Measurements from ENCODE around the gene CCNY.

Gene CCNY

GRCh38 chr10:35425595-35425994 lies 89.3 kb downstream of the CCNY start:
- H3K4me3 ChIP-seq (ENCODE audit: low read length in 2 of 2) = no peak overlapping the region
- no CpG with 5 or more reads among the region's 1 CpG for WGBS, 2 donors (ENCODE audit: extremely low coverage in 2 of 2, insufficient read length in 2 of 2, insufficient replicate concordance in 1 of 2)
- H2BK12ac ChIP-seq (ENCODE audit: low read length) = no peak overlapping the region
- no peak overlapping the region for H2BK120ac ChIP-seq (ENCODE audit: low read depth, low read length)
- H3K36me3 ChIP-seq (replicated peaks in 1 of 2; ENCODE audit: control insufficient read depth in 2 of 2, insufficient read depth in 2 of 2, low read length in 2 of 2) = peaks cover 0 to 2% of the 10 kb centered on the region in 2 donors
- no peak overlapping the region for H3K4ac ChIP-seq (ENCODE audit: low read length)
- no peak overlapping the region for H3K23ac ChIP-seq (ENCODE audit: low read depth, low read length, poor library complexity)
- H3K27me3 ChIP-seq (ENCODE audit: control insufficient read depth in 3 of 3, insufficient read depth in 3 of 3, low read depth in 1 of 3, low read length in 3 of 3) = no peaks in the 10 kb centered on the region
- H3K4me2 ChIP-seq (ENCODE audit: insufficient read depth, low read length, poor library complexity, severe bottlenecking) = no peak overlapping the region
- no peak overlapping the region for H2AFZ ChIP-seq (ENCODE audit: low read length)
- H3K18ac ChIP-seq (ENCODE audit: low read length) = no peak overlapping the region
- no peaks in the 10 kb centered on the region for H3K9me3 ChIP-seq (replicated peaks in 1 of 2; ENCODE audit: control insufficient read depth in 2 of 2, insufficient read depth in 1 of 2, low read depth in 1 of 2, low read length in 2 of 2)
- no peak overlapping the region for H2BK5ac ChIP-seq (ENCODE audit: low read length)
- no peak overlapping the region for H2AK5ac ChIP-seq (ENCODE audit: low read depth, low read length)
- no peak overlapping the region for H3K27ac ChIP-seq (replicated peaks; ENCODE audit: low read length)
- H3K4me1 ChIP-seq (ENCODE audit: control insufficient read depth in 2 of 2, insufficient read depth in 1 of 2, low read depth in 1 of 2, low read length in 2 of 2) = peaks cover 24 to 55% of the 10 kb centered on the region in 2 donors
- no peak overlapping the region for H3K14ac ChIP-seq (ENCODE audit: low read length)
- H2BK15ac ChIP-seq (ENCODE audit: low read length) = no peak overlapping the region
- peaks cover 7% of the 10 kb centered on the region for H3K79me1 ChIP-seq (ENCODE audit: low read depth, low read length)
- H4K8ac ChIP-seq (ENCODE audit: low read depth, low read length) = no peak overlapping the region
- DNase-seq (ENCODE audit: low spot score) = no peak
- no peak overlapping the region for H3K9ac ChIP-seq (ENCODE audit: low read depth, low read length, poor library complexity)
- no peak overlapping the region for H4K91ac ChIP-seq (ENCODE audit: low read depth, low read length, poor library complexity)

DNA sequence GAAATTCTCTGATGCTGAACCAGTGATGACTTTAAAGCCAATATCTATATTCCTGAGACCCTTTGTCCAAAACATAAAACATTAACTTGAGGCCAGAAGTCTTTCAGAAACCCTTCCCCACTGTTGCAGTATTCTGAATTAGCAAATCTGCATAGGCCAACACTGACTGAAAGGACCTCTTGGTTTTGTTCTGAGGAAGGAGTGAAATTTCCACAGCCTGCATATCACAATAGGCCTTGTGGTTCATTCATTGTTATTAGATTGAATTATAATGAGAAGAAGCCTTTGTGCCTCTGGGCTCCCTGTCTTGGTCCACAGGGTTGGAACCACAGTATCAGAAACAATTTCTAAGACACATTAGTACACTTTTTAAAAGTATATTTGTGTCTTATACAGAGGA lies 90.3 kb downstream of the CCNY start:
- Histone ChIP-seq H2BK5ac (ENCODE audit: low read length) (no peak overlapping the region), H3K27ac (replicated peaks; ENCODE audit: low read length) (no peak overlapping the region), H3K4me3 (ENCODE audit: low read length in 2 of 2) (no peak overlapping the region), H3K4me1 (ENCODE audit: control insufficient read depth in 2 of 2, insufficient read depth in 1 of 2, low read depth in 1 of 2, low read length in 2 of 2) (peaks cover 17 to 48% of the 10 kb centered on the region in 2 donors), H3K27me3 (ENCODE audit: control insufficient read depth in 3 of 3, insufficient read depth in 3 of 3, low read depth in 1 of 3, low read length in 3 of 3) (no peaks in the 10 kb centered on the region), H3K79me1 (ENCODE audit: low read depth, low read length) (peaks cover 7% of the 10 kb centered on the region), H2AFZ (ENCODE audit: low read length) (no peak overlapping the region), H2AK5ac (ENCODE audit: low read depth, low read length) (no peak overlapping the region), H4K91ac (ENCODE audit: low read depth, low read length, poor library complexity) (no peak overlapping the region), H3K4ac (ENCODE audit: low read length) (no peak overlapping the region), H2BK12ac (ENCODE audit: low read length) (no peak overlapping the region), H2BK15ac (ENCODE audit: low read length) (no peak overlapping the region), H3K9me3 (replicated peaks in 1 of 2; ENCODE audit: control insufficient read depth in 2 of 2, insufficient read depth in 1 of 2, low read depth in 1 of 2, low read length in 2 of 2) (no peaks in the 10 kb centered on the region), H3K9ac (ENCODE audit: low read depth, low read length, poor library complexity) (no peak overlapping the region), H3K36me3 (replicated peaks in 1 of 2; ENCODE audit: control insufficient read depth in 2 of 2, insufficient read depth in 2 of 2, low read length in 2 of 2) (peaks cover 0 to 2% of the 10 kb centered on the region in 2 donors), H3K4me2 (ENCODE audit: insufficient read depth, low read length, poor library complexity, severe bottlenecking) (no peak overlapping the region), H4K8ac (ENCODE audit: low read depth, low read length) (no peak overlapping the region), H3K18ac (ENCODE audit: low read length) (no peak overlapping the region), H3K23ac (ENCODE audit: low read depth, low read length, poor library complexity) (no peak overlapping the region), H2BK120ac (ENCODE audit: low read depth, low read length) (no peak overlapping the region), H3K14ac (ENCODE audit: low read length) (no peak overlapping the region)
- no peak for DNase-seq (ENCODE audit: low spot score)

DNA sequence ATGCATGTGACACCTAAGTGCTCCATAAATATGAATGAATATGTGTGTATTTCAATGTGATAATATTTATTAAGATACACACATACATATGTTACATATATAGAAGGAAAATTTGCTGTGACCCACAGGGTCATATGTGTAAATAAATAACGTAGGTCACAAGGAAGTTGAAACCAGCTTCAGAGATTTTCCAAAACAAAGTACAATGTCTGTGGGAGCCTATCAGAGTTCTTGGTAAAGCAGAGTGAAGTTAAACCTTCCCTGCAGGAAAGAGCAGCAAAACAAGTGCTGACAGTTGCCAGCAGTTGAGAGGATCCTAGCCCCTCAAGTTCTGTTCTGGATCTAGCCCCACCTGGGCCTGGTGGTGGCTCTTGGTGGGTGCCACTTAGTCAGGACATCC lies 91.2 kb downstream of the CCNY start:
- Histone ChIP-seq H3K18ac (ENCODE audit: low read length) (no peak overlapping the region), H2BK5ac (ENCODE audit: low read length) (no peak overlapping the region), H3K9me3 (replicated peaks in 1 of 2; ENCODE audit: control insufficient read depth in 2 of 2, insufficient read depth in 1 of 2, low read depth in 1 of 2, low read length in 2 of 2) (no peaks in the 10 kb centered on the region), H3K27me3 (ENCODE audit: control insufficient read depth in 3 of 3, insufficient read depth in 3 of 3, low read depth in 1 of 3, low read length in 3 of 3) (no peaks in the 10 kb centered on the region), H3K14ac (ENCODE audit: low read length) (no peak overlapping the region), H3K27ac (replicated peaks; ENCODE audit: low read length) (no peak overlapping the region), H2AFZ (ENCODE audit: low read length) (no peak overlapping the region), H2BK120ac (ENCODE audit: low read depth, low read length) (no peak overlapping the region), H3K36me3 (replicated peaks in 1 of 2; ENCODE audit: control insufficient read depth in 2 of 2, insufficient read depth in 2 of 2, low read length in 2 of 2) (peaks cover 0 to 2% of the 10 kb centered on the region in 2 donors), H4K91ac (ENCODE audit: low read depth, low read length, poor library complexity) (no peak overlapping the region), H3K79me1 (ENCODE audit: low read depth, low read length) (peaks cover 7% of the 10 kb centered on the region), H2BK15ac (ENCODE audit: low read length) (no peak overlapping the region), H3K9ac (ENCODE audit: low read depth, low read length, poor library complexity) (no peak overlapping the region), H4K8ac (ENCODE audit: low read depth, low read length) (no peak overlapping the region), H3K4me1 (ENCODE audit: control insufficient read depth in 2 of 2, insufficient read depth in 1 of 2, low read depth in 1 of 2, low read length in 2 of 2) (peaks cover 14 to 40% of the 10 kb centered on the region in 2 donors), H3K4me3 (ENCODE audit: low read length in 2 of 2) (no peak overlapping the region), H2AK5ac (ENCODE audit: low read depth, low read length) (no peak overlapping the region), H3K23ac (ENCODE audit: low read depth, low read length, poor library complexity) (no peak overlapping the region), H3K4me2 (ENCODE audit: insufficient read depth, low read length, poor library complexity, severe bottlenecking) (no peak overlapping the region), H2BK12ac (ENCODE audit: low read length) (no peak overlapping the region), H3K4ac (ENCODE audit: low read length) (no peak overlapping the region)
- no peak for DNase-seq (ENCODE audit: low spot score)
- no CpG with 5 or more reads among the region's 1 CpG for WGBS, 2 donors (ENCODE audit: extremely low coverage in 2 of 2, insufficient read length in 2 of 2, insufficient replicate concordance in 1 of 2)

GRCh38 chr10:35428521-35428920 lies 92.2 kb downstream of the CCNY start:
- H2BK5ac ChIP-seq (ENCODE audit: low read length) = no peak overlapping the region
- H3K9me3 ChIP-seq (replicated peaks in 1 of 2; ENCODE audit: control insufficient read depth in 2 of 2, insufficient read depth in 1 of 2, low read depth in 1 of 2, low read length in 2 of 2) = no peaks in the 10 kb centered on the region
- H3K4me3 ChIP-seq (ENCODE audit: low read length in 2 of 2) = no peak overlapping the region
- H2BK120ac ChIP-seq (ENCODE audit: low read depth, low read length) = no peak overlapping the region
- no peak overlapping the region for H2AFZ ChIP-seq (ENCODE audit: low read length)
- H3K27me3 ChIP-seq (ENCODE audit: control insufficient read depth in 3 of 3, insufficient read depth in 3 of 3, low read depth in 1 of 3, low read length in 3 of 3) = no peaks in the 10 kb centered on the region
- H3K9ac ChIP-seq (ENCODE audit: low read depth, low read length, poor library complexity) = no peak overlapping the region
- H3K23ac ChIP-seq (ENCODE audit: low read depth, low read length, poor library complexity) = no peak overlapping the region
- H3K4me2 ChIP-seq (ENCODE audit: insufficient read depth, low read length, poor library complexity, severe bottlenecking) = no peak overlapping the region
- no peak overlapping the region for H4K91ac ChIP-seq (ENCODE audit: low read depth, low read length, poor library complexity)
- H3K27ac ChIP-seq (replicated peaks; ENCODE audit: low read length) = no peak overlapping the region
- no peak overlapping the region for H2BK15ac ChIP-seq (ENCODE audit: low read length)
- H3K36me3 ChIP-seq (replicated peaks in 1 of 2; ENCODE audit: control insufficient read depth in 2 of 2, insufficient read depth in 2 of 2, low read length in 2 of 2) = peaks cover 0 to 2% of the 10 kb centered on the region in 2 donors
- H4K8ac ChIP-seq (ENCODE audit: low read depth, low read length) = no peak overlapping the region
- peak overlapping the region; percentile 15 for H3K18ac ChIP-seq (ENCODE audit: low read length)
- no peak overlapping the region for H3K14ac ChIP-seq (ENCODE audit: low read length)
- H2AK5ac ChIP-seq (ENCODE audit: low read depth, low read length) = no peak overlapping the region
- H3K4ac ChIP-seq (ENCODE audit: low read length) = no peak overlapping the region
- peaks cover 12 to 32% of the 10 kb centered on the region in 2 donors for H3K4me1 ChIP-seq (ENCODE audit: control insufficient read depth in 2 of 2, insufficient read depth in 1 of 2, low read depth in 1 of 2, low read length in 2 of 2)
- DNase-seq (ENCODE audit: low spot score) = no peak
- no CpG with 5 or more reads among the region's 1 CpG for WGBS, 2 donors (ENCODE audit: extremely low coverage in 2 of 2, insufficient read length in 2 of 2, insufficient replicate concordance in 1 of 2)
- H2BK12ac ChIP-seq (ENCODE audit: low read length) = no peak overlapping the region
- H3K79me1 ChIP-seq (ENCODE audit: low read depth, low read length) = peaks cover 8% of the 10 kb centered on the region
